ENCODE measurements around the gene ZFR. TPM values are rescaled to one million over a fixed set of nuclear protein-coding genes. Genes with fewer than 3 reads are reported as not detected.
A peak's percentile ranks its signal among the peaks of the same experiment; 100 is the strongest.

ZFR gene
- total and polyA plus RNA-seq, 4 donors: 17.5 to 44.5 (median 30.8) TPM

DNA sequence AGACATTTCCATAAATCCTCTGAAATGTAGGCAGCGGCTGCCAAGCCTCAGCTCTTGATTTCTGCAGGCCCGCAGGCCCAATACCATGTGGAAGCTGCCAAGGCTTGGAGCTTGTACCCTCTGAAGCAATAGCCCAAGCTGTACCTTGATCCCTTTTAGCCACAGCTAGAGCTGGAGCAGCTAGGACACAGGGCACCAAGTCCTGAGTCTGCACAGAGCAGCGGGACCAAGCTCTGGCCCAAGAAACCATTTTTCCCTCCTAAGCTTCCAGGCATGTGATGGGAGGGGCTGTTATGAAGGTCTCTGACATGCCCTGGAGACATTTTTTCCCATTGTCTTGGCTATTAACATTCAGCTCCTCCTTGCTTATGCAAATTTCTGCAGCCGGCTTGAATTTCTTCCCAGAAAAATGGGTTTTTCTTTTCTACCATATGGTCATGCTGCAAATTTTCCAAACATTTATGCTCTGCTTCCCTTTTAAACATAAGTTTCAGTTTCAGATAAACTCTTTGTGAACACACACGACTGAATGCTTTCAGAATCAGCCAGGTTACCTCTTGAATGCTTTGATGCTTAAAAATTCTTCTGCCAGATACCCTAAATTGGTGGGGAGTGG, 14.4 kb upstream of the ZFR start:
- peak; percentile 96 to 98 for TF ChIP-seq HNF4A (conservative IDR thresholded peaks at IDR 0.05)
- TF ChIP-seq FOXA2 (IDR thresholded peaks at IDR 0.05): no peak
- TF ChIP-seq, protein P1, sequence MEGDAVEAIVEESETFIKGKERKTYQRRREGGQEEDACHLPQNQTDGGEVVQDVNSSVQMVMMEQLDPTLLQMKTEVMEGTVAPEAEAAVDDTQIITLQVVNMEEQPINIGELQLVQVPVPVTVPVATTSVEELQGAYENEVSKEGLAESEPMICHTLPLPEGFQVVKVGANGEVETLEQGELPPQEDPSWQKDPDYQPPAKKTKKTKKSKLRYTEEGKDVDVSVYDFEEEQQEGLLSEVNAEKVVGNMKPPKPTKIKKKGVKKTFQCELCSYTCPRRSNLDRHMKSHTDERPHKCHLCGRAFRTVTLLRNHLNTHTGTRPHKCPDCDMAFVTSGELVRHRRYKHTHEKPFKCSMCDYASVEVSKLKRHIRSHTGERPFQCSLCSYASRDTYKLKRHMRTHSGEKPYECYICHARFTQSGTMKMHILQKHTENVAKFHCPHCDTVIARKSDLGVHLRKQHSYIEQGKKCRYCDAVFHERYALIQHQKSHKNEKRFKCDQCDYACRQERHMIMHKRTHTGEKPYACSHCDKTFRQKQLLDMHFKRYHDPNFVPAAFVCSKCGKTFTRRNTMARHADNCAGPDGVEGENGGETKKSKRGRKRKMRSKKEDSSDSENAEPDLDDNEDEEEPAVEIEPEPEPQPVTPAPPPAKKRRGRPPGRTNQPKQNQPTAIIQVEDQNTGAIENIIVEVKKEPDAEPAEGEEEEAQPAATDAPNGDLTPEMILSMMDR (IDR thresholded peaks at IDR 0.05; ENCODE audit: low read depth, low read length, missing input control): no peak
- peak; percentile 48 for TF ChIP-seq YY1 (IDR thresholded peaks at IDR 0.05)
- peak; percentile 97 for TF ChIP-seq SP1 (IDR thresholded peaks at IDR 0.05)
- TF ChIP-seq JUND (IDR thresholded peaks at IDR 0.05): peak; percentile 60 to 61
- TF ChIP-seq RAD21 (IDR thresholded peaks at IDR 0.05): peak in 1 of 2 donors; percentile 62
- TF ChIP-seq, protein P2, sequence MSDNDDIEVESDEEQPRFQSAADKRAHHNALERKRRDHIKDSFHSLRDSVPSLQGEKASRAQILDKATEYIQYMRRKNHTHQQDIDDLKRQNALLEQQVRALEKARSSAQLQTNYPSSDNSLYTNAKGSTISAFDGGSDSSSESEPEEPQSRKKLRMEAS (IDR thresholded peaks at IDR 0.05): peak; percentile 71
- TF ChIP-seq HNF4G (IDR thresholded peaks at IDR 0.05): peak; percentile 90
- TF ChIP-seq RXRA (IDR thresholded peaks at IDR 0.05): peak; percentile 54 to 72
- TF ChIP-seq, protein P3, sequence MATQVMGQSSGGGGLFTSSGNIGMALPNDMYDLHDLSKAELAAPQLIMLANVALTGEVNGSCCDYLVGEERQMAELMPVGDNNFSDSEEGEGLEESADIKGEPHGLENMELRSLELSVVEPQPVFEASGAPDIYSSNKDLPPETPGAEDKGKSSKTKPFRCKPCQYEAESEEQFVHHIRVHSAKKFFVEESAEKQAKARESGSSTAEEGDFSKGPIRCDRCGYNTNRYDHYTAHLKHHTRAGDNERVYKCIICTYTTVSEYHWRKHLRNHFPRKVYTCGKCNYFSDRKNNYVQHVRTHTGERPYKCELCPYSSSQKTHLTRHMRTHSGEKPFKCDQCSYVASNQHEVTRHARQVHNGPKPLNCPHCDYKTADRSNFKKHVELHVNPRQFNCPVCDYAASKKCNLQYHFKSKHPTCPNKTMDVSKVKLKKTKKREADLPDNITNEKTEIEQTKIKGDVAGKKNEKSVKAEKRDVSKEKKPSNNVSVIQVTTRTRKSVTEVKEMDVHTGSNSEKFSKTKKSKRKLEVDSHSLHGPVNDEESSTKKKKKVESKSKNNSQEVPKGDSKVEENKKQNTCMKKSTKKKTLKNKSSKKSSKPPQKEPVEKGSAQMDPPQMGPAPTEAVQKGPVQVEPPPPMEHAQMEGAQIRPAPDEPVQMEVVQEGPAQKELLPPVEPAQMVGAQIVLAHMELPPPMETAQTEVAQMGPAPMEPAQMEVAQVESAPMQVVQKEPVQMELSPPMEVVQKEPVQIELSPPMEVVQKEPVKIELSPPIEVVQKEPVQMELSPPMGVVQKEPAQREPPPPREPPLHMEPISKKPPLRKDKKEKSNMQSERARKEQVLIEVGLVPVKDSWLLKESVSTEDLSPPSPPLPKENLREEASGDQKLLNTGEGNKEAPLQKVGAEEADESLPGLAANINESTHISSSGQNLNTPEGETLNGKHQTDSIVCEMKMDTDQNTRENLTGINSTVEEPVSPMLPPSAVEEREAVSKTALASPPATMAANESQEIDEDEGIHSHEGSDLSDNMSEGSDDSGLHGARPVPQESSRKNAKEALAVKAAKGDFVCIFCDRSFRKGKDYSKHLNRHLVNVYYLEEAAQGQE (IDR thresholded peaks at IDR 0.05): peak; percentile 51
- TF ChIP-seq, protein P4, sequence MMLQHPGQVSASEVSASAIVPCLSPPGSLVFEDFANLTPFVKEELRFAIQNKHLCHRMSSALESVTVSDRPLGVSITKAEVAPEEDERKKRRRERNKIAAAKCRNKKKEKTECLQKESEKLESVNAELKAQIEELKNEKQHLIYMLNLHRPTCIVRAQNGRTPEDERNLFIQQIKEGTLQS (IDR thresholded peaks at IDR 0.05): no peak
- H3K27me3 ChIP-seq (ENCODE audit: control insufficient read depth in 4 of 4, insufficient read depth in 4 of 4, low read length in 3 of 4): no peaks in the 10 kb centered on the region
- no peak overlapping the region for H3K4me3 ChIP-seq (ENCODE audit: low read depth in 1 of 3, low read length in 3 of 3)
- H3K27ac ChIP-seq (ENCODE audit: low read depth in 1 of 2, low read length in 2 of 2): no peak overlapping the region
- H3K9ac ChIP-seq (ENCODE audit: low read depth in 1 of 2, low read length in 2 of 2): no peak overlapping the region
- H3K4me1 ChIP-seq (ENCODE audit: control insufficient read depth in 4 of 4, insufficient read depth in 4 of 4, low read length in 3 of 4): peaks cover 0 to 9% (median 4%) of the 10 kb centered on the region in 4 donors
- WGBS: 60% methylated on average over 5 of the region's 5 CpGs
- no peaks in the 10 kb centered on the region for H3K36me3 ChIP-seq (ENCODE audit: control insufficient read depth in 4 of 4, insufficient read depth in 3 of 4, low read depth in 1 of 4, low read length in 3 of 4)
- no peak for DNase-seq (ENCODE audit: low spot score)
- peaks cover 0 to 3% (median 0%) of the 10 kb centered on the region in 4 donors for H3K9me3 ChIP-seq (ENCODE audit: control insufficient read depth in 4 of 4, low read length in 3 of 4)

DNA sequence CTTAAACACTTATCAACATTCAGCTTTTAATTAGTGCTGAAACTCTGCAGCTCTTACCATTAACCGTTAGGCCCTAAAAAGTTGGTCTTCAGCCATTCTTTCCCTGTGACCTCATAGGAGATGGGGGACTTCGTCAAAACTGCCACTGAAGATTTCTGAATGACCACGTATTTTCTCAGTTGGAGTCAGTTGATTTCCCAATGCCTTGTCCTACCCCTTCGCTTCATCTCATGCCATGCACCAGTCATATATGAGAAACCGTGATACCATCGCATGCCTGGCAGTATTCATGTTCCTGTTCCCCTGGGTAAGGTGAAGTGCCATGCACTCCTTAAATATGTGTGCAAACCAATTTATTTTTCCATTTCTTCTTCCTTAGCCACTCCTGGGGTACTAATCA, 10.8 kb upstream of the ZFR start:
- TF ChIP-seq TAF1 (conservative IDR thresholded peaks at IDR 0.05) (no peak), JUND (IDR thresholded peaks at IDR 0.05) (no peak), SP1 (IDR thresholded peaks at IDR 0.05) (no peak), FOXA2 (IDR thresholded peaks at IDR 0.05) (no peak)
- TF ChIP-seq, protein P5, sequence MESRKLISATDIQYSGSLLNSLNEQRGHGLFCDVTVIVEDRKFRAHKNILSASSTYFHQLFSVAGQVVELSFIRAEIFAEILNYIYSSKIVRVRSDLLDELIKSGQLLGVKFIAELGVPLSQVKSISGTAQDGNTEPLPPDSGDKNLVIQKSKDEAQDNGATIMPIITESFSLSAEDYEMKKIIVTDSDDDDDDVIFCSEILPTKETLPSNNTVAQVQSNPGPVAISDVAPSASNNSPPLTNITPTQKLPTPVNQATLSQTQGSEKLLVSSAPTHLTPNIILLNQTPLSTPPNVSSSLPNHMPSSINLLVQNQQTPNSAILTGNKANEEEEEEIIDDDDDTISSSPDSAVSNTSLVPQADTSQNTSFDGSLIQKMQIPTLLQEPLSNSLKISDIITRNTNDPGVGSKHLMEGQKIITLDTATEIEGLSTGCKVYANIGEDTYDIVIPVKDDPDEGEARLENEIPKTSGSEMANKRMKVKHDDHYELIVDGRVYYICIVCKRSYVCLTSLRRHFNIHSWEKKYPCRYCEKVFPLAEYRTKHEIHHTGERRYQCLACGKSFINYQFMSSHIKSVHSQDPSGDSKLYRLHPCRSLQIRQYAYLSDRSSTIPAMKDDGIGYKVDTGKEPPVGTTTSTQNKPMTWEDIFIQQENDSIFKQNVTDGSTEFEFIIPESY (IDR thresholded peaks at IDR 0.05): no peak
- TF ChIP-seq, protein P3 (IDR thresholded peaks at IDR 0.05): no peak
- 96% methylated on average over 6 of the region's 6 CpGs for whole genome bisulfite sequencing
- Histone ChIP-seq H3K27ac (ENCODE audit: low read depth in 1 of 2, low read length in 2 of 2) (no peak overlapping the region), H3K9ac (ENCODE audit: low read depth in 1 of 2, low read length in 2 of 2) (no peak overlapping the region), H3K9me3 (ENCODE audit: control insufficient read depth in 4 of 4, low read length in 3 of 4) (peaks cover 0 to 3% (median 0%) of the 10 kb centered on the region in 4 donors), H3K4me3 (ENCODE audit: low read depth in 1 of 3, low read length in 3 of 3) (no peak overlapping the region), H3K36me3 (ENCODE audit: control insufficient read depth in 4 of 4, insufficient read depth in 3 of 4, low read depth in 1 of 4, low read length in 3 of 4) (no peaks in the 10 kb centered on the region), H3K4me1 (ENCODE audit: control insufficient read depth in 4 of 4, insufficient read depth in 4 of 4, low read length in 3 of 4) (peaks cover 0 to 9% (median 4%) of the 10 kb centered on the region in 4 donors), H3K27me3 (ENCODE audit: control insufficient read depth in 4 of 4, insufficient read depth in 4 of 4, low read length in 3 of 4) (no peaks in the 10 kb centered on the region)
- DNase-seq (ENCODE audit: low spot score): no peak
